HFF-Myc (cell line): ENCODE data around the gene SLTM.
"Not testable (repeated sequence)": the region's sequence is repeated elsewhere in the genome, so short reads cannot be mapped to it uniquely, and the experiment has no call there.

Experiments
- DNase-seq: peaks from one replicate; pipeline ENCODE4 v3.0.0-alpha.2; 2011; ENCODE audit warnings: low read depth; ENCODE audit errors: extremely low read depth
- H3K4me3 ChIP-seq: replicated peaks from 2 replicates; pipeline ENCODE4 v1.5.1; 2011; ENCODE audit warnings: low read depth, mild to moderate bottlenecking, control low read depth, low read length
- TF ChIP-seq, protein P1 (sequence below): IDR thresholded peaks from 2 replicates; pipeline ENCODE4 v1.5.1; 2012; ENCODE audit warnings: mild to moderate bottlenecking, low read depth, low read length, control low read depth; ENCODE audit errors: missing control alignments

Gene SLTM

GRCh38 chr15:58865425-58865880, 68.0 kb downstream of the SLTM start:
- no peak for DNase-seq
- TF ChIP-seq, protein P1, sequence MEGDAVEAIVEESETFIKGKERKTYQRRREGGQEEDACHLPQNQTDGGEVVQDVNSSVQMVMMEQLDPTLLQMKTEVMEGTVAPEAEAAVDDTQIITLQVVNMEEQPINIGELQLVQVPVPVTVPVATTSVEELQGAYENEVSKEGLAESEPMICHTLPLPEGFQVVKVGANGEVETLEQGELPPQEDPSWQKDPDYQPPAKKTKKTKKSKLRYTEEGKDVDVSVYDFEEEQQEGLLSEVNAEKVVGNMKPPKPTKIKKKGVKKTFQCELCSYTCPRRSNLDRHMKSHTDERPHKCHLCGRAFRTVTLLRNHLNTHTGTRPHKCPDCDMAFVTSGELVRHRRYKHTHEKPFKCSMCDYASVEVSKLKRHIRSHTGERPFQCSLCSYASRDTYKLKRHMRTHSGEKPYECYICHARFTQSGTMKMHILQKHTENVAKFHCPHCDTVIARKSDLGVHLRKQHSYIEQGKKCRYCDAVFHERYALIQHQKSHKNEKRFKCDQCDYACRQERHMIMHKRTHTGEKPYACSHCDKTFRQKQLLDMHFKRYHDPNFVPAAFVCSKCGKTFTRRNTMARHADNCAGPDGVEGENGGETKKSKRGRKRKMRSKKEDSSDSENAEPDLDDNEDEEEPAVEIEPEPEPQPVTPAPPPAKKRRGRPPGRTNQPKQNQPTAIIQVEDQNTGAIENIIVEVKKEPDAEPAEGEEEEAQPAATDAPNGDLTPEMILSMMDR, result no peak
- no peak overlapping the region for H3K4me3 ChIP-seq

GRCh38 chr15:58864602-58865424, 68.7 kb downstream of the SLTM start:
- TF ChIP-seq, protein P1, result no peak
- DNase-seq, result no peak
- no peak overlapping the region for H3K4me3 ChIP-seq

DNA sequence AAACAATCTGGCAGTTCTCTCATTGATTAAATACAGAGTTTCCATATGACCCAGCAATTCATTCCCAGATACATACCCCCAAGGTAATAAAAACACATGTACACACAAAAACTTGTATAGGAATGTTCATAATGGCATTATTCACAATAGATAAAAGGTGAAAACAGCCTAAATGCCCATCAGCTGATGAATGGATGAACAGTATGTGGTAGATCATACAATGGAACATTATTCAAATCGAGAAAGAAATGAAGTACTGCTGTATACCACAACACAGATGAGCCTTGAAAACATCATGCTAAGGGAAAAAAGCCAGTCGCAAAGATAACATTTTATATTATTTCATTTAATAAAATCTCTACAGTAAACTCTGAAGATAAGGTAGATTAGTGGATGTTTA, 71.2 kb downstream of the SLTM start:
- TF ChIP-seq, protein P1, result no peak
- no peak overlapping the region for H3K4me3 ChIP-seq
- no peak for DNase-seq

GRCh38 chr15:58856621-58857020, 76.9 kb downstream of the SLTM start:
- not testable (repeated sequence) for DNase-seq, H3K4me3 ChIP-seq

- no peak for DNase-seq
- no peak overlapping the region for H3K4me3 ChIP-seq
- TF ChIP-seq, protein P1, result no peak
Observed at GRCh38 chr15:58856086-58856485, 77.4 kb downstream of the SLTM start.

GRCh38 chr15:58854593-58854992, 78.9 kb downstream of the SLTM start:
- TF ChIP-seq, protein P1, result no peak
- H3K4me3 ChIP-seq, result no peak overlapping the region
- no peak for DNase-seq

DNA sequence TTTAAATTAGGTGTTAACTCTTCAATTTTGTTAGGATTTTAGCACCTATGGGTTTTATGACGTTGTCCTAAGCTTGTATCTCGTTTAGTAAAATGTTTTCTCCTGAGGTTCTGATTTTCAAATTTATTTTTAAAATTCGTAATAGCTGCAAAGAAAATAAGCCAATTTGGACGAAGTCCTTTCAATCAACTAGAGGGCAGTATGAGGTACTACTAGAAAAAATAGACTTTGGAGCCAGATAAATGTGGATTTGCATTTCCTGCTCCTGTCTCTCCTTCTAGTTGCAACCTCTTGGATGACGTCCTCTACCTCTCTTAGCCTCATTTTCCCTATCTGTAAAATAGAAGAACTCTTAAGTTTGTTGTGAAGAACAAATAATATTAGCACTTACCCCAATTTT, 81.1 kb downstream of the SLTM start:
- no peak for DNase-seq
- no peak overlapping the region for H3K4me3 ChIP-seq
- TF ChIP-seq, protein P1, result no peak

- not testable (repeated sequence) for H3K4me3 ChIP-seq, DNase-seq
Observed at GRCh38 chr15:58851205-58851604, 82.3 kb downstream of the SLTM start.
